ENCODE measurements around the gene DTWD2.
A peak's percentile ranks its signal among the peaks of the same experiment; 100 is the strongest.

Gene DTWD2

GRCh38 chr5:118794281-118794680, 194.1 kb downstream of the DTWD2 start:
- no peak for TF ChIP-seq CTCF (IDR thresholded peaks at IDR 0.05; ENCODE audit: low read depth, low read length)
- TF ChIP-seq EZH2phosphoT487 (IDR thresholded peaks at IDR 0.05; ENCODE audit: low read depth), result no peak
- no peaks in the 10 kb centered on the region for H3K36me3 ChIP-seq (replicated peaks; ENCODE audit: low read depth, low read length)

DNA sequence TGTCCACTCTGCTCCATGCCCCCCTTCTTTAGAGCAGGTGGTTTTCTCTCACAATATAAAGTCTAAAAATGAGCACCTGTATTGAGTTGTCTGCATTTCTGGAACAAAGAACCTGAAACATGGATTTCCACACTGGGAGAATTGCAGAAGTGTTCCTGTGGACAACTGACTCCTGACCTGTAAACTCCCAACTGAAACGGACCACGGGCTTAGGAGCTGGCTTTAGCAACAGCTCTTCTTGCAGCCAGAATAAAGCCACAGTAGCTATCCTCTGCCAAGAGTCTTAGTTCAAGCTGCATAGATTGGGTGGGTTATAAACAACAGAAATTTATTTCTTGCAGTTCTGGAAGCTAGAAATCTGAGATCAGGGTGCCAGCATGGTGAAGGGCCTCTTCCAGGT, 194.7 kb downstream of the DTWD2 start:
- Histone ChIP-seq H3K9me3 (ENCODE audit: insufficient read depth, low read length) (no peaks in the 10 kb centered on the region), H3K4me2 (ENCODE audit: low read length) (no peak overlapping the region), H3K4me1 (ENCODE audit: low read length) (peaks cover 11% of the 10 kb centered on the region; the same call in 1 of the 2 replicates), H3K4me3 (ENCODE audit: low read length) (no peak overlapping the region), H3K9ac (ENCODE audit: low read length) (no peak overlapping the region), H4K20me1 (ENCODE audit: insufficient read depth, low read length) (no peaks in the 10 kb centered on the region), H3K27me3 (ENCODE audit: low read depth, low read length) (no peaks in the 10 kb centered on the region), H3K27ac (ENCODE audit: low read length) (no peak overlapping the region), H3K36me3 (replicated peaks; ENCODE audit: low read depth, low read length) (no peaks in the 10 kb centered on the region), H2AFZ (ENCODE audit: low read depth, low read length) (no peak overlapping the region), H3K79me2 (ENCODE audit: low read length) (no peaks in the 10 kb centered on the region)
- TF ChIP-seq CTCF (IDR thresholded peaks at IDR 0.05; ENCODE audit: low read depth, low read length) (no peak), EZH2phosphoT487 (IDR thresholded peaks at IDR 0.05; ENCODE audit: low read depth) (no peak)

More at GRCh38 chr5:118794281-118794680, 194.1 kb downstream of the DTWD2 start:
- H3K9me3 ChIP-seq (ENCODE audit: insufficient read depth, low read length), result no peaks in the 10 kb centered on the region
- peaks cover 9% of the 10 kb centered on the region; the same call in 1 of the 2 replicates for H3K4me1 ChIP-seq (ENCODE audit: low read length)
- no peak overlapping the region for H3K4me3 ChIP-seq (ENCODE audit: low read length)
- H3K4me2 ChIP-seq (ENCODE audit: low read length), result no peak overlapping the region
- H3K79me2 ChIP-seq (ENCODE audit: low read length), result no peaks in the 10 kb centered on the region
- H4K20me1 ChIP-seq (ENCODE audit: insufficient read depth, low read length), result no peaks in the 10 kb centered on the region
- no peak overlapping the region for H3K9ac ChIP-seq (ENCODE audit: low read length)
- no peaks in the 10 kb centered on the region for H3K27me3 ChIP-seq (ENCODE audit: low read depth, low read length)
- no peak overlapping the region for H2AFZ ChIP-seq (ENCODE audit: low read depth, low read length)
- no peak overlapping the region for H3K27ac ChIP-seq (ENCODE audit: low read length)

GRCh38 chr5:118793091-118793490, 195.3 kb downstream of the DTWD2 start:
- no peaks in the 10 kb centered on the region for H3K79me2 ChIP-seq (ENCODE audit: low read length)
- H3K9ac ChIP-seq (ENCODE audit: low read length), result no peak overlapping the region
- no peak for TF ChIP-seq CTCF (IDR thresholded peaks at IDR 0.05; ENCODE audit: low read depth, low read length)
- TF ChIP-seq EZH2phosphoT487 (IDR thresholded peaks at IDR 0.05; ENCODE audit: low read depth), result no peak
- no peak overlapping the region for H2AFZ ChIP-seq (ENCODE audit: low read depth, low read length)
- H3K27ac ChIP-seq (ENCODE audit: low read length), result no peak overlapping the region
- no peaks in the 10 kb centered on the region for H4K20me1 ChIP-seq (ENCODE audit: insufficient read depth, low read length)
- no peaks in the 10 kb centered on the region for H3K27me3 ChIP-seq (ENCODE audit: low read depth, low read length)
- no peak overlapping the region for H3K4me2 ChIP-seq (ENCODE audit: low read length)
- no peaks in the 10 kb centered on the region for H3K9me3 ChIP-seq (ENCODE audit: insufficient read depth, low read length)
- H3K36me3 ChIP-seq (replicated peaks; ENCODE audit: low read depth, low read length), result no peaks in the 10 kb centered on the region
- peaks cover 11% of the 10 kb centered on the region; the same call in 1 of the 2 replicates for H3K4me1 ChIP-seq (ENCODE audit: low read length)
- no peak overlapping the region for H3K4me3 ChIP-seq (ENCODE audit: low read length)

DNA sequence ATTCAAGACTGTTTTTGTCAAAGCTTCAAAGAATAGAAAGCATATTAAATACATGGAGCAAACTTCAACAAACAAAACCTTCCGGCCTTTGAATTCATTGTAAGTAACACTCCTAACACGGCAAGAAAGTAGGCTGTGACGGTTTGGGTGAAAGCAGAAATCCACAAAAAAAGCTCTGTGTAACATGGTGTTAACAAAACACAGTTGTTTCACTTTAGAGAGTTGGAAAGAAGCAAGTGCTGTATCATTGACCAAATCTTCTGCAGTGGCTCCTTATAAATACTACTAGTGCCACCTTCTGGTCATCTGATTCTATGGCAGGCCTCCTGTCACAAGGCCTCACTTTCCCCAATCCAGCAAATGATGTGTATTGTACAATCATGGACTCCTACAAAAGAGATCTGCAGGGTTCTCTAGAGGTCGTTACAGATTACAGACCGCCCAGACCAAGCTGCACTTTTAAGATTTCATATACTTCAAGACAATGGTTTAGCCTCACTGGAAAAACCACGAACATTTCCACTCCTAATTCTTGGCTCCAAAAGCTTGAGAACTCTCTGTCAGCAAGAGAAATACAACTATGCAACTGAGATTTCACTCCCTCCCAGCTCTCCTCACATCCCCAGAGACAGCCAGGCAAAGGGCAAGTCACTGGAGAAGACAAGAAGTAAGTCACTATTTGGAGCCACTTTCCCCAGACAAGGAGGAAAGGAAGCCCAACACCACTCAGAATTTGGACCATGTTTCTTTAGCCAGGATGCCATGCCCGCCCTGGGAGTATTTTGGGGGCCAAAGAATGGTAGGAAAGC, 196.2 kb downstream of the DTWD2 start:
- peaks cover 11% of the 10 kb centered on the region; the same call in 1 of the 2 replicates for H3K4me1 ChIP-seq (ENCODE audit: low read length)
- no peaks in the 10 kb centered on the region for H3K27me3 ChIP-seq (ENCODE audit: low read depth, low read length)
- no peaks in the 10 kb centered on the region for H3K79me2 ChIP-seq (ENCODE audit: low read length)
- no peak overlapping the region for H2AFZ ChIP-seq (ENCODE audit: low read depth, low read length)
- TF ChIP-seq EZH2phosphoT487 (IDR thresholded peaks at IDR 0.05; ENCODE audit: low read depth) (no peak), CTCF (IDR thresholded peaks at IDR 0.05; ENCODE audit: low read depth, low read length) (peak; percentile 77)
- no peaks in the 10 kb centered on the region for H3K36me3 ChIP-seq (replicated peaks; ENCODE audit: low read depth, low read length)
- no peak overlapping the region for H3K9ac ChIP-seq (ENCODE audit: low read length)
- no peaks in the 10 kb centered on the region for H3K9me3 ChIP-seq (ENCODE audit: insufficient read depth, low read length)
- peak overlapping the region; percentile 38 for H3K4me2 ChIP-seq (ENCODE audit: low read length)
- H3K4me3 ChIP-seq (ENCODE audit: low read length), result no peak overlapping the region
- H4K20me1 ChIP-seq (ENCODE audit: insufficient read depth, low read length), result no peaks in the 10 kb centered on the region
- H3K27ac ChIP-seq (ENCODE audit: low read length), result no peak overlapping the region

All from OCI-LY3 (cell line).